CD14-positive monocyte (primary cell): ENCODE data around the gene SNX8. TPM values are rescaled to one million over a fixed set of nuclear protein-coding genes. Genes with fewer than 3 reads are reported as not detected.

Source experiments
- DNase-seq, 3 donors: peaks; one replicate each; pipeline ENCODE4 v3.0.0-alpha.2; 2011 to 2022
- H2AFZ ChIP-seq: 2 replicates; pipeline ENCODE4 v1.6.0; 2012; ENCODE audit warnings: mild to moderate bottlenecking, low read depth, low read length, inconsistent platforms; ENCODE audit not compliant: insufficient read depth, poor library complexity, severe bottlenecking
- H3K27ac ChIP-seq, 2 donors: 1 replicate in 1 of 2; 2 replicates in 1 of 2; pipeline ENCODE4 v1.5.1; 2012 to 2013; ENCODE audit warnings: low read length in 2 of 2, control low read depth in 1 of 2, inconsistent platforms in 1 of 2, low read depth in 1 of 2, mild to moderate bottlenecking in 1 of 2
- H3K27me3 ChIP-seq, 2 donors: one replicate each; pipeline versions ENCODE4 v1.6.0 to v1.6.1; 2011 to 2013; ENCODE audit warnings: low read length in 2 of 2; ENCODE audit not compliant: control insufficient read depth in 2 of 2, insufficient read depth in 2 of 2
- H3K36me3 ChIP-seq, 2 donors: replicated peaks in 1 of 2; 1 replicate in 1 of 2; 2 replicates in 1 of 2; pipeline versions ENCODE4 v1.5.1 to v1.6.1; 2012 to 2013; ENCODE audit warnings: low read length in 2 of 2, control low read depth in 1 of 2, inconsistent platforms in 1 of 2, mild to moderate bottlenecking in 1 of 2; ENCODE audit not compliant: insufficient read depth in 2 of 2, control insufficient read depth in 1 of 2
- H3K4me1 ChIP-seq, 2 donors: 1 replicate in 1 of 2; 2 replicates in 1 of 2; pipeline versions ENCODE4 v1.5.1 to v1.6.1; 2012 to 2013; ENCODE audit warnings: low read length in 2 of 2, control low read depth in 1 of 2, inconsistent platforms in 1 of 2, mild to moderate bottlenecking in 1 of 2, moderate library complexity in 1 of 2; ENCODE audit not compliant: insufficient read depth in 2 of 2, control insufficient read depth in 1 of 2
- H3K4me2 ChIP-seq: replicated peaks from 2 replicates; pipeline ENCODE3; 2012; ENCODE audit warnings: low read length, moderate library complexity, mild to moderate bottlenecking; ENCODE audit not compliant: poor library complexity, severe bottlenecking; ENCODE audit errors: extremely low read depth
- H3K4me3 ChIP-seq, 3 experiments: fragments of 200-600 bp in 1 of 3; sonication (generic) in 1 of 3; replicated peaks in 1 of 3; 1 replicate in 2 of 3; 2 replicates in 1 of 3; pipeline ENCODE4 v1.5.1; 2011 to 2013; ENCODE audit warnings: low read length in 3 of 3, mild to moderate bottlenecking in 3 of 3, control low read depth in 2 of 3, low read depth in 2 of 3, inconsistent platforms in 1 of 3, moderate library complexity in 1 of 3
- H3K79me2 ChIP-seq: 2 replicates; pipeline ENCODE4 v1.6.0; 2012; ENCODE audit warnings: mild to moderate bottlenecking, control low read depth, inconsistent platforms, low read length, moderate library complexity; ENCODE audit not compliant: insufficient read depth
- H3K9ac ChIP-seq: 2 replicates; pipeline ENCODE4 v1.6.0; 2017; ENCODE audit warnings: low read length, mild to moderate bottlenecking; ENCODE audit not compliant: insufficient read depth, poor library complexity, severe bottlenecking
- H3K9me3 ChIP-seq, 2 donors: replicated peaks in 1 of 2; 1 replicate in 1 of 2; 2 replicates in 1 of 2; pipeline versions ENCODE4 v1.5.1 to v1.6.1; 2012 to 2013; ENCODE audit warnings: low read length in 2 of 2, control low read depth in 1 of 2; ENCODE audit not compliant: control insufficient read depth in 1 of 2, insufficient read depth in 1 of 2
- H4K20me1 ChIP-seq: 2 replicates; pipeline ENCODE4 v1.6.0; 2012; ENCODE audit warnings: mild to moderate bottlenecking, low read length, control low read depth, moderate library complexity; ENCODE audit not compliant: insufficient read depth
- H3K27ac Mint-ChIP-seq, 7 donors: one replicate each; pipeline ENCODE4 v1.8.0; 2020; ENCODE audit warnings: mild to moderate bottlenecking in 7 of 7, mixed read lengths in 7 of 7, moderate library complexity in 6 of 7, inconsistent platforms in 2 of 7
- H3K27me3 Mint-ChIP-seq, 3 donors: one replicate each; pipeline ENCODE4 v1.8.0; 2021 to 2022; ENCODE audit warnings: low read depth in 3 of 3, mild to moderate bottlenecking in 3 of 3, mixed read lengths in 3 of 3, moderate library complexity in 3 of 3, inconsistent platforms in 1 of 3
- H3K36me3 Mint-ChIP-seq, 2 donors: one replicate each; pipeline ENCODE4 v1.8.0; 2020; ENCODE audit warnings: mixed read lengths in 2 of 2, inconsistent platforms in 1 of 2, mild to moderate bottlenecking in 1 of 2
- H3K4me1 Mint-ChIP-seq: one replicate; pipeline ENCODE4 v1.8.0; 2020; ENCODE audit warnings: mild to moderate bottlenecking, mixed read lengths
- H3K4me3 Mint-ChIP-seq, 2 donors: one replicate each; pipeline ENCODE4 v1.8.0; 2020; ENCODE audit warnings: mild to moderate bottlenecking in 2 of 2, mixed read lengths in 2 of 2, moderate library complexity in 1 of 2
- H3K9me3 Mint-ChIP-seq, 7 donors: one replicate each; pipeline ENCODE4 v1.8.0; 2020 to 2022; ENCODE audit warnings: mixed read lengths in 7 of 7, mild to moderate bottlenecking in 6 of 7, moderate library complexity in 6 of 7, inconsistent platforms in 2 of 7
- WGBS: methylation state at CpG from one replicate; pipeline ENCODE4 v1.1.5; 2013; ENCODE audit warnings: missing lambda C conversion rate; ENCODE audit not compliant: insufficient coverage; 5-methylcytosine and 5-hydroxymethylcytosine counted together
- intact Hi-C, 2 donors: fragments of 100-400 bp; cut with micrococcal nuclease; formaldehyde crosslinking; loops; one replicate each; pipeline versions ENCODE4 v1.15.0 to v1.15.1; 2023
- polyA plus RNA-seq, 3 donors: library from polyadenylated mRNA; depleted of rRNA in 1 of 3; unstranded in 2 of 3; stranded (reverse) in 1 of 3; fragments of 300-500 nt in 2 of 3; fragments of >200 nt in 1 of 3; fragmentation: Illumina TruSeq in 2 of 3; gene quantifications; 1 replicate in 2 of 3; 2 replicates in 1 of 3; pipeline ENCODE4 v1.2.3, GENCODE V29; 2012 to 2021
- TF ChIP-seq, protein P1 (sequence below): fragments of 200-600 bp; IDR thresholded peaks from one replicate; pipeline ENCODE4 v1.8.0; 2022; ENCODE audit warnings: antibody characterized with exemption, mild to moderate bottlenecking

The SNX8 gene
- polyA plus RNA-seq, 3 donors, result 15.4 to 43.7 (median 41.9) TPM

DNA sequence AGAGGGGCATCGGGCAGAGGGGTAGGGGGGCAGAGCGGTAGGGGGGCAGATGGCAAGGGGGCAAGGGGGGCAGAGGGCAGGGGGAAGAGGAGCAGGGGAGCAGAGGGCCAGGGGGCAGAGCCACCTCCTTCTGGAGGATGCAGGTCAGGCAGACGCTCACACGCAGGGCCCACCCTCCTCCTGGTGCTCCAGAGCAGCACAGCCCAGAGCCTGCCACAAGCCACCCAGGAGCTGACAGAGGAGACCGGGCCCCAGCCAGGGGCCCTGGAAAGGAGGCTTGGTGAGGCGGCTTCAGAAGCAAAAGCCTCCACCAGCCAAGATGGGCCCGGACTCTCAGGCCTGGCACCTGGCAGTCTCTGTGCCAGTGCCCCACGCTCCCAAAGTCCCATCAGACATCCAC lies 94.6 kb downstream of the SNX8 start:
- Mint-ChIP-seq H3K36me3 (peaks cover 89 to 98% of the 10 kb centered on the region in 2 donors), H3K9me3 (peaks cover 0 to 2% (median 0%) of the 10 kb centered on the region in 7 donors), H3K27me3 (peaks cover 0 to 3% (median 0%) of the 10 kb centered on the region in 3 donors), H3K4me3 (no peak overlapping the region), H3K4me1 (no peaks in the 10 kb centered on the region), H3K27ac (no peak overlapping the region)
- H2AFZ ChIP-seq, result no peak overlapping the region
- TF ChIP-seq, protein P1, sequence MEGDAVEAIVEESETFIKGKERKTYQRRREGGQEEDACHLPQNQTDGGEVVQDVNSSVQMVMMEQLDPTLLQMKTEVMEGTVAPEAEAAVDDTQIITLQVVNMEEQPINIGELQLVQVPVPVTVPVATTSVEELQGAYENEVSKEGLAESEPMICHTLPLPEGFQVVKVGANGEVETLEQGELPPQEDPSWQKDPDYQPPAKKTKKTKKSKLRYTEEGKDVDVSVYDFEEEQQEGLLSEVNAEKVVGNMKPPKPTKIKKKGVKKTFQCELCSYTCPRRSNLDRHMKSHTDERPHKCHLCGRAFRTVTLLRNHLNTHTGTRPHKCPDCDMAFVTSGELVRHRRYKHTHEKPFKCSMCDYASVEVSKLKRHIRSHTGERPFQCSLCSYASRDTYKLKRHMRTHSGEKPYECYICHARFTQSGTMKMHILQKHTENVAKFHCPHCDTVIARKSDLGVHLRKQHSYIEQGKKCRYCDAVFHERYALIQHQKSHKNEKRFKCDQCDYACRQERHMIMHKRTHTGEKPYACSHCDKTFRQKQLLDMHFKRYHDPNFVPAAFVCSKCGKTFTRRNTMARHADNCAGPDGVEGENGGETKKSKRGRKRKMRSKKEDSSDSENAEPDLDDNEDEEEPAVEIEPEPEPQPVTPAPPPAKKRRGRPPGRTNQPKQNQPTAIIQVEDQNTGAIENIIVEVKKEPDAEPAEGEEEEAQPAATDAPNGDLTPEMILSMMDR, result no peak
- no peak overlapping the region for H3K4me2 ChIP-seq
- peaks cover 86 to 100% of the 10 kb centered on the region in 2 donors for H3K36me3 ChIP-seq
- H3K4me1 ChIP-seq, result no peaks in the 10 kb centered on the region
- no peak for DNase-seq
- H3K9me3 ChIP-seq, result no peaks in the 10 kb centered on the region
- no peak overlapping the region for H3K9ac ChIP-seq
- intact Hi-C loops, result no loop called here
- WGBS, result 100% methylated on average over 6 of the region's 8 CpGs
- no peak overlapping the region for H3K27ac ChIP-seq
- H3K4me3 ChIP-seq, result no peak overlapping the region
- peaks cover 9% of the 10 kb centered on the region for H4K20me1 ChIP-seq
- no peaks in the 10 kb centered on the region for H3K79me2 ChIP-seq
- H3K27me3 ChIP-seq, result no peaks in the 10 kb centered on the region

DNA sequence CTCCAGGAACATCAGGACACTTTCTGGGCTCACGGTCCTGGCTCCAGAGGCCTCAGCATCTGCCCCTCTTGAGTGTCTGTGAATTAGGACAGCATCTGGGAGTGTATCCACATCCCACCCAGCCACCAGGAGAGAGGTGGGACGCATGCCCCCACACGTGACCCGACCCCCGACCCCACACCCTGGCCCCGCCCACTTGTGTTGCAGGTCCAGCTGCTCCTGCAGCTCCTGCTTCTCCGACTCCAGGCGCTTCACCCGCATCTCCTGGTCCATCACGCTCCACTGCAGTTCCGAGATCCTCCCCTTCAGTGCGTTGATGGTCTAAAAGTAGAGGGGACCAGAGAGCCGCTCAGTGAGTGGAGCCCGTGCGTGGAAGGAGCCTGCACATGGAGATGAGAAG lies 95.1 kb downstream of the SNX8 start:
- peaks cover 0 to 3% (median 0%) of the 10 kb centered on the region in 3 donors for H3K27me3 Mint-ChIP-seq
- no peaks in the 10 kb centered on the region for H3K79me2 ChIP-seq
- no peak overlapping the region for H3K4me3 Mint-ChIP-seq
- intact Hi-C loops, result no loop called here
- no peak overlapping the region for H3K4me3 ChIP-seq
- H2AFZ ChIP-seq, result no peak overlapping the region
- H3K27ac ChIP-seq, result no peak overlapping the region
- 97% methylated on average over 12 of the region's 15 CpGs for WGBS
- H3K4me1 ChIP-seq, result no peaks in the 10 kb centered on the region
- H3K27me3 ChIP-seq, result no peaks in the 10 kb centered on the region
- no peak overlapping the region for H3K9ac ChIP-seq
- DNase-seq, result no peak
- H3K4me1 Mint-ChIP-seq, result no peaks in the 10 kb centered on the region
- peaks cover 86 to 100% of the 10 kb centered on the region in 2 donors for H3K36me3 ChIP-seq
- H4K20me1 ChIP-seq, result peaks cover 9% of the 10 kb centered on the region
- H3K36me3 Mint-ChIP-seq, result peaks cover 89 to 98% of the 10 kb centered on the region in 2 donors
- TF ChIP-seq, protein P1, result no peak
- H3K27ac Mint-ChIP-seq, result no peak overlapping the region
- no peaks in the 10 kb centered on the region for H3K9me3 ChIP-seq
- H3K4me2 ChIP-seq, result no peak overlapping the region
- peaks cover 0 to 2% (median 0%) of the 10 kb centered on the region in 7 donors for H3K9me3 Mint-ChIP-seq
